GM21367 (cell line): ENCODE results near the gene CTRL.

Experiments used
- ATAC-seq: cut with Tn5 transposase; IDR thresholded peaks from one replicate; pipeline ENCODE4 v1.9.1; 2021; ENCODE audit not compliant: unreplicated experiment

The CTRL gene

GRCh38 chr16:67963292-67963661 is 31.6 kb upstream of the CTRL start:
- no peak for ATAC-seq

GRCh38 chr16:67962135-67962534 is 30.5 kb upstream of the CTRL start:
- no peak for ATAC-seq

- no peak for ATAC-seq
Observed at GRCh38 chr16:67961551-67961957, 29.9 kb upstream of the CTRL start.

GRCh38 chr16:67959536-67960329 is 28.1 kb upstream of the CTRL start:
- no peak for ATAC-seq

- no peak for ATAC-seq
Observed at GRCh38 chr16:67957622-67958021, 26.0 kb upstream of the CTRL start.

- ATAC-seq = no peak
Observed at GRCh38 chr16:67954421-67955196, 22.9 kb upstream of the CTRL start.

- ATAC-seq = no peak
Observed at GRCh38 chr16:67953641-67954375, 22.1 kb upstream of the CTRL start.

- no peak for ATAC-seq
Observed at GRCh38 chr16:67951485-67951884, 19.8 kb upstream of the CTRL start.

- ATAC-seq = no peak
Observed at GRCh38 chr16:67950335-67950843, 18.7 kb upstream of the CTRL start.

- no peak for ATAC-seq
Observed at GRCh38 chr16:67949645-67950044, 18.0 kb upstream of the CTRL start.

- ATAC-seq = no peak
Observed at GRCh38 chr16:67948015-67948414, 16.4 kb upstream of the CTRL start.

- ATAC-seq = no peak
Observed at GRCh38 chr16:67946966-67947558, 15.4 kb upstream of the CTRL start.

GRCh38 chr16:67946128-67946569 is 14.5 kb upstream of the CTRL start:
- no peak for ATAC-seq

GRCh38 chr16:67945392-67945933 is 13.8 kb upstream of the CTRL start:
- ATAC-seq = no peak

- no peak for ATAC-seq
Observed at GRCh38 chr16:67944690-67945391, 13.2 kb upstream of the CTRL start.

GRCh38 chr16:67943619-67944504 is 12.2 kb upstream of the CTRL start, which contains the start of gene LCAT:
Gene LCAT (minus strand): TSS chr16:67944120. CDS start chr16:67944101, 19 bp downstream.
- ATAC-seq = no peak

GRCh38 chr16:67943256-67943618 is 11.6 kb upstream of the CTRL start:
- ATAC-seq = no peak

- no peak for ATAC-seq
Observed at GRCh38 chr16:67942510-67943255, 11.0 kb upstream of the CTRL start.

GRCh38 chr16:67942200-67942509 is 10.5 kb upstream of the CTRL start:
- ATAC-seq = no peak
